GM12878 (cell line): Measurements from ENCODE around the gene DCPS. TPM values are rescaled to one million over a fixed set of nuclear protein-coding genes. Genes with fewer than 3 reads are reported as not detected.

Source experiments
- ATAC-seq: fragments of 200-7000 bp; cut with Tn5 transposase; 3 replicates; pipeline ENCODE4 v1.9.1; 2020; ENCODE audit warnings: mild to moderate bottlenecking, moderate library complexity
- BruUV-seq: library from RNA; stranded (reverse); fragments of 400-500 nt; replicated peaks from 2 replicates; lab custom pipeline; 2021; lab: Mats Ljungman, UMichigan
- CTCF ChIA-PET: fragments of 300-600 bp; sonication (Branson Sonifier 250); formaldehyde crosslinking; extraction: SDS; loops from one replicate; lab custom pipeline; 2021; ENCODE audit warnings: inconsistent platforms; lab: Yijun Ruan, JAX
- POLR2A ChIA-PET: fragments of 350-600 bp; formaldehyde crosslinking; extraction: SDS; loops from one replicate; lab custom pipeline; 2021; ENCODE audit warnings: inconsistent platforms; lab: Charles Lee
- RAD21 ChIA-PET: fragments of 300-600 bp; sonication (Branson Sonifier 250); formaldehyde crosslinking; loops from one replicate; lab custom pipeline; 2023; ENCODE audit warnings: antibody characterized with exemption; ENCODE audit not compliant: unreplicated experiment; lab: Charles Lee
- SMC1A ChIA-PET: fragments of 300-600 bp; sonication (Branson Sonifier 250); formaldehyde crosslinking; loops from one replicate; lab custom pipeline; 2023; ENCODE audit not compliant: unreplicated experiment, uncharacterized antibody; lab: Charles Lee
- DNase-seq: peaks from one replicate; pipeline ENCODE4 v3.0.0-alpha.2; 2011; ENCODE audit warnings: low read depth, low spot score
- FAIRE-seq: peaks from 3 replicates; lab custom pipeline; 2011; peaks lifted over from hg19 to GRCh38; lab: Jason Lieb, UNC
- H2AFZ ChIP-seq: 2 replicates; pipeline ENCODE4 v1.6.0; 2011; ENCODE audit warnings: low read depth, low read length, control low read depth; ENCODE audit not compliant: control insufficient read depth
- H3K27ac ChIP-seq: 2 replicates; pipeline ENCODE4 v1.5.1; 2011; ENCODE audit warnings: control low read depth; ENCODE audit not compliant: control insufficient read depth, insufficient read depth
- H3K27me3 ChIP-seq, 2 experiments: replicated peaks in 1 of 2; 2 replicates each; pipeline versions ENCODE4 v1.6.0 to v1.6.1; 2011; ENCODE audit warnings: low read length in 1 of 2; ENCODE audit not compliant: control insufficient read depth in 2 of 2, insufficient read depth in 2 of 2
- H3K36me3 ChIP-seq, 2 experiments: 2 replicates each; pipeline ENCODE4 v1.5.1; 2011; ENCODE audit warnings: low read length in 1 of 2; ENCODE audit not compliant: control insufficient read depth in 2 of 2, insufficient read depth in 2 of 2
- H3K4me1 ChIP-seq: 2 replicates; pipeline ENCODE4 v1.6.1; 2011; ENCODE audit warnings: mild to moderate bottlenecking, low read length, moderate library complexity, mixed read lengths; ENCODE audit not compliant: control insufficient read depth, insufficient read depth
- H3K4me2 ChIP-seq: 2 replicates; pipeline ENCODE4 v1.6.0; 2011; ENCODE audit warnings: control low read depth; ENCODE audit not compliant: control insufficient read depth, insufficient read depth
- H3K4me3 ChIP-seq: fragments of 200-600 bp; sonication (generic); 2 replicates; pipeline ENCODE4 v1.5.1; 2016
- H3K79me2 ChIP-seq: 2 replicates; pipeline ENCODE4 v1.6.0; 2011; ENCODE audit warnings: low read length; ENCODE audit not compliant: control insufficient read depth, insufficient read depth
- H3K9ac ChIP-seq: 2 replicates; pipeline ENCODE4 v1.8.0; 2011; ENCODE audit warnings: low read length, control low read depth, mixed read lengths; ENCODE audit not compliant: control insufficient read depth, insufficient read depth
- H3K9me3 ChIP-seq: replicated peaks from 3 replicates; pipeline ENCODE4 v1.5.1; 2011; ENCODE audit warnings: mild to moderate bottlenecking, low read length; ENCODE audit not compliant: control insufficient read depth, insufficient read depth
- H4K20me1 ChIP-seq: 2 replicates; pipeline ENCODE4 v1.6.0; 2011; ENCODE audit not compliant: control insufficient read depth, insufficient read depth
- BHLHE40 ChIP-seq, 2 experiments: fragments of 450-650 bp in 1 of 2; IDR thresholded peaks; 2 replicates each; pipeline ENCODE4 v1.6.1; 2011 to 2017; ENCODE audit warnings: low read depth in 2 of 2, borderline replicate concordance in 1 of 2, improper control_type of control experiment in 1 of 2, low read length in 1 of 2, mild to moderate bottlenecking in 1 of 2
- FOS ChIP-seq: IDR thresholded peaks from 3 replicates; pipeline ENCODE4 v1.6.1; 2011; ENCODE audit warnings: borderline replicate concordance; ENCODE audit not compliant: insufficient read length; ENCODE audit errors: extremely low read depth
- HDGF ChIP-seq: fragments of 450-650 bp; IDR thresholded peaks from 2 replicates; pipeline ENCODE4 v1.6.1; 2016; ENCODE audit warnings: antibody characterized with exemption
- NR2C2 ChIP-seq: IDR thresholded peaks from 2 replicates; pipeline ENCODE4 v1.6.1; 2011; ENCODE audit warnings: borderline replicate concordance, low read depth; ENCODE audit not compliant: control insufficient read depth, insufficient read length
- WGBS: methylation state at CpG from one replicate; pipeline ENCODE4 v1.1.6; 2016; ENCODE audit warnings: low lambda C conversion rate; ENCODE audit not compliant: insufficient replicate concordance, insufficient coverage; ENCODE audit errors: missing lambda C conversion rate; 5-methylcytosine and 5-hydroxymethylcytosine counted together
- in situ Hi-C: fragments of 300-500 bp; cut with MboI; formaldehyde crosslinking; loops from 9 replicates; pipeline ENCODE4 v1.14.3; 2018; ENCODE audit warnings: mixed read lengths
- intact Hi-C: fragments of 100-400 bp; cut with micrococcal nuclease; formaldehyde crosslinking; loops from one replicate; pipeline ENCODE4 v1.14.2; 2022; ENCODE audit not compliant: unreplicated experiment
- polyA plus RNA-seq, 11 experiments: library from polyadenylated mRNA; depleted of rRNA in 4 of 11; unstranded in 6 of 11; stranded (reverse) in 5 of 11; fragments of >200 nt; fragmentation: Nextera tagmentation in 4 of 11; fragmentation: Illumina TruSeq in 1 of 11; extraction: Ambion mirVana in 4 of 11; extraction: Trizol in 1 of 11; gene quantifications; 1 replicate in 1 of 11; 2 replicates in 10 of 11; pipeline versions ENCODE4 v1.2.1 to v1.2.3, GENCODE V29; 2011 to 2016; ENCODE audit warnings: inconsistent platforms in 2 of 11, missing spikeins in 2 of 11, low read depth in 1 of 11
- total RNA-seq, 4 experiments: library from RNA; depleted of rRNA in 3 of 4; stranded (reverse); fragments of >200 nt in 3 of 4; fragmentation: Illumina TruSeq in 1 of 4; extraction: Trizol in 1 of 4; gene quantifications; 2 replicates each; pipeline versions ENCODE4 v1.2.1 to v1.2.3, GENCODE V29; 2013 to 2021

Gene DCPS
- total and polyA plus RNA-seq, 10 of the 15 experiments (the other 5 are each of a cell fraction or from before 2014, with no cell fraction given) = 23.5 to 101 (median 67.4) TPM

GRCh38 chr11:126355926-126356897 lies 52.4 kb downstream of the DCPS start:
- RAD21 ChIA-PET = interaction anchor here (2.4 kb wide), 1 partner anchor 45 kb away, joined by 8 read pairs; no protein-coding TSS in a partner anchor
- ATAC-seq (peak; percentile 4; the same call in 1 of the 3 replicates), DNase-seq (no peak), FAIRE-seq (no peak)
- no peaks in the 10 kb centered on the region for H3K9me3 ChIP-seq
- H3K27ac ChIP-seq = no peak overlapping the region
- TF ChIP-seq FOS (no peak), BHLHE40 (IDR thresholded peaks at IDR 0.05; ENCODE audit: borderline replicate concordance in 1 of 2, low read depth in 2 of 2, low read length in 1 of 2) (peak in 1 of 2 experiments; percentile 2; a peak in 2 of 4 replicates), HDGF (0 out of 2 replicates have a peak, but pooled peaks have one; percentile 40), NR2C2 (no peak)
- SMC1A ChIA-PET = interaction anchor here (1.5 to 2.6 kb wide), 2 partner anchors 45 to 124 kb away, joined by 3 to 14 read pairs; no protein-coding TSS in a partner anchor
- H2AFZ ChIP-seq = peak overlapping the region; percentile 41
- no peaks in the 10 kb centered on the region for H4K20me1 ChIP-seq
- H3K4me1 ChIP-seq = peaks cover 21% of the 10 kb centered on the region
- WGBS = 15% methylated on average over 38 of the region's 46 CpGs
- no TSS peak for BruUV-seq
- peak overlapping the region; percentile 85 for H3K4me2 ChIP-seq
- H3K4me3 ChIP-seq = peak overlapping the region; percentile 52
- POLR2A ChIA-PET = interaction anchor here (1.6 kb wide), 1 partner anchor 52 kb away, joined by 5 read pairs; the partner anchor contains the start of gene DCPS
- H3K79me2 ChIP-seq = peaks cover 17% of the 10 kb centered on the region
- intact Hi-C loops (loop anchor here (2.0 to 5.0 kb wide), 2 partner anchors 45 to 61 kb away; no protein-coding TSS in a partner anchor), in situ Hi-C loops (no loop called here)
- peak overlapping the region; percentile 95 for H3K9ac ChIP-seq
- H3K27me3 ChIP-seq = no peaks in the 10 kb centered on the region
- CTCF ChIA-PET = interaction anchor here (1.7 to 5.2 kb wide), 2 partner anchors 36 to 45 kb away, joined by 3 to 22 read pairs; no protein-coding TSS in a partner anchor
- H3K36me3 ChIP-seq = no peaks in the 10 kb centered on the region; a peak in 1 of 4 replicates
